ENCODE data around the gene ST8SIA1. TPM values are rescaled to one million over a fixed set of nuclear protein-coding genes. Genes with fewer than 3 reads are reported as not detected.

Gene ST8SIA1
- total RNA-seq, 4 donors from 2014 or later = 5.1 to 13.6 (median 9.8) TPM

DNA sequence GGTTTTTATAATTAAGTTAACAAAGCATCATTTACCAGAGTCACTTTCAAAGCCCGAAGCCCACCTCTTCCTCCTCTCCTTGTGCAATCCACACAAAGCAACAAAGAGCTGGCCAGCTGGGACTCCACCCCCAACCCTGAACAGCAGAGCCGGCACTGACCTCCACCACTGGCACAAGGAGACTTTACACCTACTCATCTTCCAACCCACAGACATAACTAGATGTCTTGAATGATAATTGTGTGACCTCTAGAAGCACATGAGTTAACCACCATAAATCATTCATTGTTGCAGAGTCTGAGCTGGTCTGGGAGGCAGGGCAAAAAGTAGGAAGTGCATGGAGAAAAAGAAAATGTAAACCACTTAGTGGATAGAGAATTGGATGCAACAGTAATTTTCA, 72.2 kb downstream of the ST8SIA1 start:
- DNase-seq (ENCODE audit: extremely low spot score) = no peak
- no peak overlapping the region for H3K4me3 ChIP-seq
- WGBS = 23% methylated on average over 2 of the region's 2 CpGs
- no peaks in the 10 kb centered on the region for H3K36me3 ChIP-seq
- intact Hi-C loops (cut with DNase I) = no loop called here
- peaks cover 0 to 11% (median 10%) of the 10 kb centered on the region in 4 donors for H3K4me1 ChIP-seq
- no peak overlapping the region for H3K27ac ChIP-seq (replicated peaks in 1 of 4)
- no peak for TF ChIP-seq EP300 (IDR thresholded peaks at IDR 0.05)
- no peak for TF ChIP-seq CTCF (IDR thresholded peaks at IDR 0.05)
- TF ChIP-seq POLR2AphosphoS5 (IDR thresholded peaks at IDR 0.05) = no peak
- TF ChIP-seq POLR2A (IDR thresholded peaks at IDR 0.05; ENCODE audit: low read depth) = no peak
- no peaks in the 10 kb centered on the region for H3K9me3 ChIP-seq
- H3K27me3 ChIP-seq = no peaks in the 10 kb centered on the region

DNA sequence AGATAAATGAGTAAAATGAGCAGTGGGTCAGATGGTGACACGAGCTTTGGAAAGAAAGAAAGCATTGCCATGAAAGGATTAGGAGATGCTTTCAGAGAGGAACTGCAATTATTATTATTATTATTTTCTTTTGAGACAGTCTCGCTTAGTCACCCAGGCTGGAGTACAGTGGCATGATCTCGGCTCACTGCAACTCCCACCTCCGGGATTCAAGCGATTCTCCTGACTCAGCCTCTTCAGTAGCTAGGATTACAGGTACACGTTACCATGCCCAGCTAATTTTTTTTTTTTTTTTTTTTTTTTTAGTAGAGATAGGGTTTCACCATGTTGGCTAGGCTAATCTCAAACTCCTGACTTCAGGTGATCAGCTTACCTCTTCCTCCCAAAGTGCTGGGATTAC, 77.4 kb downstream of the ST8SIA1 start:
- Histone ChIP-seq H3K36me3 (no peaks in the 10 kb centered on the region), H3K27ac (replicated peaks in 1 of 4) (peak overlapping the region; percentile 63 to 74 (median 70)), H3K27me3 (no peaks in the 10 kb centered on the region), H3K9me3 (no peaks in the 10 kb centered on the region), H3K4me1 (peaks cover 12 to 31% (median 27%) of the 10 kb centered on the region in 4 donors), H3K4me3 (no peak overlapping the region)
- WGBS = 58% methylated on average over 6 of the region's 6 CpGs
- TF ChIP-seq EP300 (IDR thresholded peaks at IDR 0.05) = no peak
- TF ChIP-seq POLR2AphosphoS5 (IDR thresholded peaks at IDR 0.05) = no peak
- no peak for TF ChIP-seq CTCF (IDR thresholded peaks at IDR 0.05)
- no peak for TF ChIP-seq POLR2A (IDR thresholded peaks at IDR 0.05; ENCODE audit: low read depth)
- no peak for DNase-seq (ENCODE audit: extremely low spot score)
- intact Hi-C loops (cut with DNase I) = no loop called here

GRCh38 chr12:22256605-22257004, 77.9 kb downstream of the ST8SIA1 start:
- peak overlapping the region; percentile 63 to 74 (median 70) for H3K27ac ChIP-seq (replicated peaks in 1 of 4)

DNA sequence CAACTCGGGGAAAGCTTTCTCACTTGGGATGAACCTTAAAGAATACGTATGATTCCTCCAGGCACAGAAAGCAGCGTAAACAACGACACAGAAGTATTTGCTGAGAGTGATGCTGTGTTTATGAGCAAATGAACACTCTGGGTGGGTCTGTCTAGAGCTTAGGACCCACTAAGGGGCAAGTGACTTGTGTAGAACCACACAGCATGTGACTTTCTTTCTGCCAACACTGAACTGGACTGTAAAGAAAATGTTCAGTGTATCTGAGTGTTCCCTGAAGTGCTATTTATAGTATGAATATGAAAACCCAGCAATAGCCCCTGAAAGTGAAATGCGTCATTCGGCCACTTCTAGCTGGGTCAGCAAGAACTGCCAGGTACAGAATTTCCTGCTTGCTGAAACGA, 78.5 kb downstream of the ST8SIA1 start:
- DNase-seq (ENCODE audit: extremely low spot score) = no peak
- no peaks in the 10 kb centered on the region for H3K27me3 ChIP-seq
- no peaks in the 10 kb centered on the region for H3K36me3 ChIP-seq
- WGBS = 53% methylated on average over 7 of the region's 7 CpGs
- peak overlapping the region; percentile 63 to 74 (median 70) for H3K27ac ChIP-seq (replicated peaks in 1 of 4)
- peak in 1 of 2 donors; percentile 20 for TF ChIP-seq POLR2AphosphoS5 (IDR thresholded peaks at IDR 0.05)
- TF ChIP-seq CTCF (IDR thresholded peaks at IDR 0.05) = no peak
- intact Hi-C loops (cut with DNase I) = no loop called here
- peak overlapping the region in 3 of 4 donors; percentile 10 to 30 (median 27) for H3K4me3 ChIP-seq
- H3K4me1 ChIP-seq = peaks cover 12 to 28% (median 25%) of the 10 kb centered on the region in 4 donors
- H3K9me3 ChIP-seq = no peaks in the 10 kb centered on the region

More at GRCh38 chr12:22256605-22257004, 77.9 kb downstream of the ST8SIA1 start:
- no peak for TF ChIP-seq CTCF (IDR thresholded peaks at IDR 0.05)
- TF ChIP-seq POLR2A (IDR thresholded peaks at IDR 0.05; ENCODE audit: low read depth) = no peak
- intact Hi-C loops (cut with DNase I) = no loop called here
- H3K4me1 ChIP-seq = peaks cover 12 to 28% (median 25%) of the 10 kb centered on the region in 4 donors
- H3K4me3 ChIP-seq = peak overlapping the region in 3 of 4 donors; percentile 10 to 30 (median 27)
- 25% methylated on average over 1 of the region's 1 CpG for WGBS
- no peaks in the 10 kb centered on the region for H3K36me3 ChIP-seq
- H3K27me3 ChIP-seq = no peaks in the 10 kb centered on the region
- no peaks in the 10 kb centered on the region for H3K9me3 ChIP-seq
- no peak for DNase-seq (ENCODE audit: extremely low spot score)

- Histone ChIP-seq H3K27me3 (no peaks in the 10 kb centered on the region), H3K4me3 (peak overlapping the region in 2 of 4 donors; percentile 3 to 4), H3K27ac (replicated peaks in 1 of 4) (peak overlapping the region in 1 of 4 donors; percentile 74), H3K9me3 (no peaks in the 10 kb centered on the region), H3K36me3 (no peaks in the 10 kb centered on the region), H3K4me1 (peaks cover 12 to 28% (median 25%) of the 10 kb centered on the region in 4 donors)
- DNase-seq (ENCODE audit: extremely low spot score) = no peak
- WGBS = 47% methylated on average over 11 of the region's 11 CpGs
- intact Hi-C loops (cut with DNase I) = no loop called here
- TF ChIP-seq POLR2A (IDR thresholded peaks at IDR 0.05; ENCODE audit: low read depth) = no peak
- no peak for TF ChIP-seq EP300 (IDR thresholded peaks at IDR 0.05)
- no peak for TF ChIP-seq POLR2AphosphoS5 (IDR thresholded peaks at IDR 0.05)
- TF ChIP-seq CTCF (IDR thresholded peaks at IDR 0.05) = no peak
Measured at GRCh38 chr12:22255097-22255496, 79.4 kb downstream of the ST8SIA1 start.

Data from esophagus muscularis mucosa (tissue), 4 donors.